CD4-positive, alpha-beta T cell (primary cell): ENCODE results near the gene FMO1. TPM values are rescaled to one million over a fixed set of nuclear protein-coding genes. Genes with fewer than 3 reads are reported as not detected.

Experiments used
- ATAC-seq: fragments of 200-7000 bp; cut with Tn5 transposase; one replicate; pipeline ENCODE4 v1.10.0; 2022; ENCODE audit warnings: mild to moderate bottlenecking; ENCODE audit not compliant: poor library complexity
- CTCF ChIA-PET: fragments of 350-600 bp; sonication (Branson Sonifier 250); formaldehyde crosslinking; loops from one replicate; lab custom pipeline; 2021; ENCODE audit warnings: antibody characterized with exemption, inconsistent platforms; lab: Charles Lee
- POLR2A ChIA-PET: fragments of 350-600 bp; sonication (Branson Sonifier 250); formaldehyde crosslinking; loops from one replicate; lab custom pipeline; 2021; ENCODE audit warnings: antibody characterized with exemption, inconsistent platforms; lab: Charles Lee
- DNase-seq, 14 experiments: peaks; one replicate each; pipeline ENCODE4 v3.0.0-alpha.2; 2013 to 2020; ENCODE audit warnings: mixed read lengths in 2 of 14
- H3K27ac ChIP-seq, 2 donors: one replicate each; pipeline versions ENCODE4 v1.5.1 to v1.7.0; 2013; ENCODE audit warnings: low read length in 2 of 2, low read depth in 1 of 2, mild to moderate bottlenecking in 1 of 2
- H3K27me3 ChIP-seq, 2 experiments: 1 replicate in 1 of 2; 2 replicates in 1 of 2; pipeline versions ENCODE4 v1.6.1 to v1.7.0; 2013; ENCODE audit warnings: low read length in 2 of 2, control low read depth in 1 of 2, mild to moderate bottlenecking in 1 of 2, moderate library complexity in 1 of 2; ENCODE audit not compliant: insufficient read depth in 2 of 2, control insufficient read depth in 1 of 2
- H3K36me3 ChIP-seq: one replicate; pipeline ENCODE4 v1.6.1; 2013; ENCODE audit warnings: low read length, control low read depth; ENCODE audit not compliant: insufficient read depth
- H3K4me1 ChIP-seq: one replicate; pipeline ENCODE4 v1.6.1; 2013; ENCODE audit warnings: low read length, control low read depth; ENCODE audit not compliant: insufficient read depth
- H3K4me3 ChIP-seq: one replicate; pipeline ENCODE4 v1.5.1; 2013; ENCODE audit warnings: mild to moderate bottlenecking, low read length, moderate library complexity
- H3K9me3 ChIP-seq, 2 experiments: 1 replicate in 1 of 2; 2 replicates in 1 of 2; pipeline versions ENCODE4 v1.6.1 to v1.7.0; 2013; ENCODE audit warnings: low read length in 2 of 2, mild to moderate bottlenecking in 2 of 2, control low read depth in 1 of 2, moderate library complexity in 1 of 2; ENCODE audit not compliant: control insufficient read depth in 1 of 2, insufficient read depth in 1 of 2
- H3K27ac Mint-ChIP-seq: one replicate; pipeline ENCODE4 v1.8.0; 2020; ENCODE audit warnings: mixed read lengths
- H3K27me3 Mint-ChIP-seq: one replicate; pipeline ENCODE4 v1.8.0; 2021; ENCODE audit warnings: mixed read lengths
- H3K36me3 Mint-ChIP-seq: one replicate; pipeline ENCODE4 v1.8.0; 2021; ENCODE audit warnings: low read depth, mixed read lengths
- H3K4me1 Mint-ChIP-seq: one replicate; pipeline ENCODE4 v1.8.0; 2021; ENCODE audit warnings: low read depth, mixed read lengths
- H3K4me3 Mint-ChIP-seq: one replicate; pipeline ENCODE4 v1.8.0; 2020; ENCODE audit warnings: mild to moderate bottlenecking, mixed read lengths
- H3K9me3 Mint-ChIP-seq: one replicate; pipeline ENCODE4 v1.8.0; 2020; ENCODE audit warnings: mixed read lengths
- intact Hi-C, 2 experiments: fragments of 100-400 bp; cut with DNase I in 1 of 2; cut with micrococcal nuclease in 1 of 2; formaldehyde crosslinking; loops; one replicate each; pipeline versions ENCODE4 v1.15.1 to v1.9.0; 2023 to 2025; cut with DNase I, micrococcal nuclease
- total RNA-seq, 174 experiments: library from RNA in 2 of 174; stranded (reverse) in 2 of 174; gene quantifications; one replicate each; pipeline ENCODE4 v1.2.3 and lab custom pipeline; 2021 to 2026
- TF ChIP-seq, protein P1 (sequence below): fragments of 200-600 bp; IDR thresholded peaks from one replicate; pipeline ENCODE4 v1.8.0; 2022; ENCODE audit warnings: antibody characterized with exemption, mild to moderate bottlenecking

FMO1 gene
- total RNA-seq, 2 experiments from 2014 or later: not detected

DNA sequence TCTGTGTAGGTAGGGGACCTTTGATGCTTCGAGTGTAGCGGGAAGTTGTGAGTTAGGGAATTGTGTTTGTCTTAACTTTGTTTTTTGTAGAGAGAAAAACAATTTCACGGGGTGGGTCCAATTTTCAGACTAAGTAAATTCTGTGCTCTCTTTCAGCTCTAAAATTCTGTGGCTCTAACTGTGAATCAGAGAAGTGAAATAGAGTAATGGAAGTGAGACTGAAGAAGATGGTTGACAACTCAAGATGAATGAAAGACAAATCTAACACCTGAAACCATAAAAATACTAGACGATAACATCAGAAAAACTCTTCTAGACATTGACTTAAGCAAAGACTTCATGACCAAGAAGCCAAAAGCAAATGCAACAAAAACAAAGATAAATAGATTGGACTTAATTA lies 4.4 kb upstream of the FMO1 start:
- H3K4me1 Mint-ChIP-seq: no peaks in the 10 kb centered on the region
- TF ChIP-seq, protein P1, sequence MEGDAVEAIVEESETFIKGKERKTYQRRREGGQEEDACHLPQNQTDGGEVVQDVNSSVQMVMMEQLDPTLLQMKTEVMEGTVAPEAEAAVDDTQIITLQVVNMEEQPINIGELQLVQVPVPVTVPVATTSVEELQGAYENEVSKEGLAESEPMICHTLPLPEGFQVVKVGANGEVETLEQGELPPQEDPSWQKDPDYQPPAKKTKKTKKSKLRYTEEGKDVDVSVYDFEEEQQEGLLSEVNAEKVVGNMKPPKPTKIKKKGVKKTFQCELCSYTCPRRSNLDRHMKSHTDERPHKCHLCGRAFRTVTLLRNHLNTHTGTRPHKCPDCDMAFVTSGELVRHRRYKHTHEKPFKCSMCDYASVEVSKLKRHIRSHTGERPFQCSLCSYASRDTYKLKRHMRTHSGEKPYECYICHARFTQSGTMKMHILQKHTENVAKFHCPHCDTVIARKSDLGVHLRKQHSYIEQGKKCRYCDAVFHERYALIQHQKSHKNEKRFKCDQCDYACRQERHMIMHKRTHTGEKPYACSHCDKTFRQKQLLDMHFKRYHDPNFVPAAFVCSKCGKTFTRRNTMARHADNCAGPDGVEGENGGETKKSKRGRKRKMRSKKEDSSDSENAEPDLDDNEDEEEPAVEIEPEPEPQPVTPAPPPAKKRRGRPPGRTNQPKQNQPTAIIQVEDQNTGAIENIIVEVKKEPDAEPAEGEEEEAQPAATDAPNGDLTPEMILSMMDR: no peak
- H3K27me3 Mint-ChIP-seq: peaks cover 49% of the 10 kb centered on the region
- H3K36me3 Mint-ChIP-seq: no peaks in the 10 kb centered on the region
- H3K27ac Mint-ChIP-seq: no peak overlapping the region
- Histone ChIP-seq H3K9me3 (no peaks in the 10 kb centered on the region), H3K27ac (no peak overlapping the region), H3K4me3 (no peak overlapping the region), H3K4me1 (no peaks in the 10 kb centered on the region), H3K36me3 (no peaks in the 10 kb centered on the region), H3K27me3 (peaks cover under 1 to 6% of the 10 kb centered on the region in 2 experiments)
- ATAC-seq (no peak), DNase-seq (no peak)
- peaks cover 10% of the 10 kb centered on the region for H3K9me3 Mint-ChIP-seq
- ChIA-PET POLR2A (no interaction called here), CTCF (no interaction called here)
- intact Hi-C loops: no loop called here
- H3K4me3 Mint-ChIP-seq: no peak overlapping the region

DNA sequence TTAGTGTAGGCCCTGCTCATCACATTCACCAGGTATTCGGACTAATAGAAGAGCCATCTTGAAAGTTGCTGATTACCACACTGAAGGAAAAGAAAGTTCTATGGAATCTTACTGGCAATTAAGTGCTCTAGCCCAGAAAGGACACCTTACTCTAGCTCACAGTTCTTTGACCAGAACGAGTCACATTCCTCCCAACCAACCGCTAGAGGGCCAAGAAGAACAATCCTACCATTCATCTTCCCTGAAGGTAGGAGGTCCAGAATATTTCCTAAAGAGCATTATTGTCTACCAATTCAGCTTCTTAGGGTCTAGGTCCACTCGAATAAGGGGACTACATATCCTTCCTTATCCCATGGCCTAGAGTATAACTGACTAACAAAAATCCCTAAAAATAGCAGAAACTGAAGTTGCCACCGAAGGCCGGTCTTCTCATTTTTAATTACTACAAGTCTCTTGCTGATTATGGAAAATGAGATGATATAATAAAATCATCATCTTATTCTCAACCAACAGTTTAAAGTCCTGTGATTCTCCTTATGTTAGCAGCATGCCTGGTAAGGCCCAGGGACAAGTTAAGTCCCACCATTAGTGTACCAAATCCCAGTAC lies 2.7 kb upstream of the FMO1 start:
- ChIA-PET CTCF (interaction anchor here (2.1 kb wide), 1 partner anchor 68 kb away, joined by 16 read pairs; the partner anchor contains the start of gene FMO4), POLR2A (interaction anchor here (1.6 kb wide), 1 partner anchor 68 kb away, joined by 9 read pairs; the partner anchor contains the start of gene FMO4)
- intact Hi-C loops: loop anchor here (1.0 to 2.0 kb wide), 2 partner anchors 67 to 68 kb away; no protein-coding TSS in a partner anchor
- no peak overlapping the region for H3K4me3 Mint-ChIP-seq
- Histone ChIP-seq H3K9me3 (no peaks in the 10 kb centered on the region), H3K36me3 (no peaks in the 10 kb centered on the region), H3K4me3 (no peak overlapping the region), H3K4me1 (no peaks in the 10 kb centered on the region), H3K27ac (no peak overlapping the region), H3K27me3 (peaks cover 6% of the 10 kb centered on the region in 2 experiments)
- H3K27ac Mint-ChIP-seq: no peak overlapping the region
- no peaks in the 10 kb centered on the region for H3K9me3 Mint-ChIP-seq
- ATAC-seq (no peak), DNase-seq (peak in 5 of 14 experiments; percentile 11 to 55 (median 39))
- no peaks in the 10 kb centered on the region for H3K4me1 Mint-ChIP-seq
- TF ChIP-seq, protein P1: peak; percentile 62
- peaks cover 53% of the 10 kb centered on the region for H3K27me3 Mint-ChIP-seq
- no peaks in the 10 kb centered on the region for H3K36me3 Mint-ChIP-seq

DNA sequence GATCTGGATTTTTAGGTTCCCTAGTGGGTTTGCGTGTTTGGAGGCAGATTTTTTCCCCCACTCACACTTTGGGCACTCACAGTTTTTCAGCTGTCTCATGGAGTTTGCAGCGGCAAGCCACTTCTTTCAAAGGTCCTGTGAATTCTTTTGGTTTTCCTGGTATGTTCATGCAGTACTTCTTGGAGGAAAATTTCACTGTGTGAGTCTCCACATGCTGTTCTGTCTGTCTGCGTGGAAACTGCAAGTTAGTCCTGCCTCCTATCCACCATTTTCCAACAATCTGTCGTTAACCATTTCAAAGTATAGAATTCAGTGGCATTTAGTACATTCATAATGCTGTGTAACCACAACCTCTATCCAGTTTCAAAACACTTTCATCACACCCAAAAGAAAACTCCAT lies 793 bp upstream of the FMO1 start:
- Mint-ChIP-seq H3K27ac (no peak overlapping the region), H3K36me3 (no peaks in the 10 kb centered on the region), H3K9me3 (no peaks in the 10 kb centered on the region), H3K27me3 (peaks cover 63% of the 10 kb centered on the region), H3K4me3 (no peak overlapping the region), H3K4me1 (peaks cover 14% of the 10 kb centered on the region)
- peaks cover 12% of the 10 kb centered on the region for H3K4me1 ChIP-seq
- no peaks in the 10 kb centered on the region for H3K36me3 ChIP-seq
- no peak for DNase-seq
- H3K27ac ChIP-seq: no peak overlapping the region
- CTCF ChIA-PET: no interaction called here
- POLR2A ChIA-PET: no interaction called here
- no peak for ATAC-seq
- intact Hi-C loops: loop anchor here in 1 of 2 experiments (2.0 kb wide), 1 partner anchor 65 kb away; no protein-coding TSS in a partner anchor
- H3K9me3 ChIP-seq: no peaks in the 10 kb centered on the region
- H3K4me3 ChIP-seq: no peak overlapping the region
- TF ChIP-seq, protein P1: no peak
- H3K27me3 ChIP-seq: peaks cover 16 to 18% of the 10 kb centered on the region in 2 experiments
